ENCODE results near the gene KRTCAP2. TPM values are rescaled to one million over a fixed set of nuclear protein-coding genes. Genes with fewer than 3 reads are reported as not detected.
"Not testable (repeated sequence)": the region's sequence is repeated elsewhere in the genome, so short reads cannot be mapped to it uniquely, and the experiment has no call there.

Gene KRTCAP2
- total RNA-seq, 1 donor from 2014 or later = 201 TPM

- no peak overlapping the region for H3K27ac Mint-ChIP-seq (ENCODE audit: unreplicated experiment)
- H3K36me3 Mint-ChIP-seq (ENCODE audit: unreplicated experiment) = peaks cover 3% of the 10 kb centered on the region
- peaks cover 28% of the 10 kb centered on the region for H3K4me1 Mint-ChIP-seq (ENCODE audit: unreplicated experiment)
- TF ChIP-seq CTCF (IDR thresholded peaks at IDR 0.05) = no peak
- no peak for DNase-seq (ENCODE audit: extremely low spot score, unreplicated experiment)
- H3K27me3 Mint-ChIP-seq (ENCODE audit: unreplicated experiment) = no peaks in the 10 kb centered on the region
- H3K4me3 Mint-ChIP-seq (ENCODE audit: unreplicated experiment) = no peak overlapping the region
- H3K9me3 Mint-ChIP-seq (ENCODE audit: unreplicated experiment) = no peaks in the 10 kb centered on the region
Observed at GRCh38 chr1:155196893-155197638, 24.0 kb upstream of the KRTCAP2 start.

- peaks cover 28% of the 10 kb centered on the region for H3K4me1 Mint-ChIP-seq (ENCODE audit: unreplicated experiment)
- peaks cover 3% of the 10 kb centered on the region for H3K36me3 Mint-ChIP-seq (ENCODE audit: unreplicated experiment)
- no peak for TF ChIP-seq CTCF (IDR thresholded peaks at IDR 0.05)
- H3K27me3 Mint-ChIP-seq (ENCODE audit: unreplicated experiment) = no peaks in the 10 kb centered on the region
- no peak overlapping the region for H3K27ac Mint-ChIP-seq (ENCODE audit: unreplicated experiment)
- no peaks in the 10 kb centered on the region for H3K9me3 Mint-ChIP-seq (ENCODE audit: unreplicated experiment)
- H3K4me3 Mint-ChIP-seq (ENCODE audit: unreplicated experiment) = peak overlapping the region; percentile 85
- no peak for DNase-seq (ENCODE audit: extremely low spot score, unreplicated experiment)
Observed at GRCh38 chr1:155196103-155196892, 23.2 kb upstream of the KRTCAP2 start.

GRCh38 chr1:155195201-155196102 is 22.3 kb upstream of the KRTCAP2 start:
- no peak for DNase-seq (ENCODE audit: extremely low spot score, unreplicated experiment)
- Mint-ChIP-seq H3K4me3 (ENCODE audit: unreplicated experiment) (peak overlapping the region; percentile 85), H3K36me3 (ENCODE audit: unreplicated experiment) (peaks cover 3% of the 10 kb centered on the region), H3K4me1 (ENCODE audit: unreplicated experiment) (peaks cover 28% of the 10 kb centered on the region), H3K27me3 (ENCODE audit: unreplicated experiment) (no peaks in the 10 kb centered on the region), H3K9me3 (ENCODE audit: unreplicated experiment) (no peaks in the 10 kb centered on the region), H3K27ac (ENCODE audit: unreplicated experiment) (peak overlapping the region; percentile 92)
- no peak for TF ChIP-seq CTCF (IDR thresholded peaks at IDR 0.05)

- not testable (repeated sequence) for H3K27me3 Mint-ChIP-seq (ENCODE audit: unreplicated experiment); H3K9me3 Mint-ChIP-seq (ENCODE audit: unreplicated experiment); H3K36me3 Mint-ChIP-seq (ENCODE audit: unreplicated experiment); DNase-seq (ENCODE audit: extremely low spot score, unreplicated experiment)
- Mint-ChIP-seq H3K4me3 (ENCODE audit: unreplicated experiment) (peak overlapping the region; percentile 85), H3K4me1 (ENCODE audit: unreplicated experiment) (peaks cover 28% of the 10 kb centered on the region), H3K27ac (ENCODE audit: unreplicated experiment) (peak overlapping the region; percentile 99)
Observed at GRCh38 chr1:155193991-155194240, 20.8 kb upstream of the KRTCAP2 start.

- DNase-seq (ENCODE audit: extremely low spot score, unreplicated experiment) = peak; percentile 98
- Mint-ChIP-seq H3K4me1 (ENCODE audit: unreplicated experiment) (peaks cover 28% of the 10 kb centered on the region), H3K27me3 (ENCODE audit: unreplicated experiment) (no peaks in the 10 kb centered on the region), H3K4me3 (ENCODE audit: unreplicated experiment) (peak overlapping the region; percentile 85), H3K9me3 (ENCODE audit: unreplicated experiment) (no peaks in the 10 kb centered on the region), H3K36me3 (ENCODE audit: unreplicated experiment) (peaks cover 3% of the 10 kb centered on the region), H3K27ac (ENCODE audit: unreplicated experiment) (peak overlapping the region; percentile 99)
- TF ChIP-seq CTCF (IDR thresholded peaks at IDR 0.05) = peak; percentile 98
Observed at GRCh38 chr1:155193275-155193990, 20.3 kb upstream of the KRTCAP2 start.

Measured in osteocyte (in vitro differentiated cells).